SKM-1 treated with dmso at 0.1 percent for 144 hours (cell line): Measurements from ENCODE around the gene SPR.

ENCODE experiments used
- DNase-seq: peaks from one replicate; lab custom pipeline; 2025; ENCODE audit not compliant: unreplicated experiment; lab: John Stamatoyannopoulos, UW

The SPR gene

DNA sequence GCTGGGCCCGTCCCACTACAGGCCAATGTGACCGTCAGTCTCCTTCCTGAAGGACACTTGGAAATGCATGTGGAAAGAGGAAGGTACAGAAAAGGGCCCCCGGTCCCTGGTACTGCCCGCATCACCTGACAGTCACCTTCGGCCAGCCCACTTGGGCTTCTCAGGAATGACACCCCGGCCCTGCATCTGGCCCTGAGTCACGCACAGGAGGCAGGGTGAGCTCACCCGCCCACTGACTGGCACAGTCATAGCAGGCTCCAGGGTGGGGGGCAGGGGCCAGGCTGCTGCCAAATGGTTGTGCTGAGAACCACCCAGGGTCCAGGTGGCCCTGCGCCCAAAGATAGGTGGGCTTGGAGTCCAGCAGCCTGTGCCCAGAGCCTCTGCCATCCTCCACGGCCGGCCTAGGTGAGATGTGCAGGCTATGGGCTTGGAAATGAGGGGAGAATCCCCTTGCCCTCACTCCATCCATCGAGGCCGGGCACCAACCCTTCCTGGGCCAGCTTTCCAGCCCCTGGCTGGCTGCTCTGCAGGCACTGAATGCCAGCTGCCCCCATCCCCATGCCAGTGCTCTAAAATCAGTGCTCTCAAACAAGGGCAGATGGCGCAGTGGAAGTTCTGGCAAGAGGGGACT is 44.2 kb downstream of the SPR start:
- no peak for DNase-seq

DNA sequence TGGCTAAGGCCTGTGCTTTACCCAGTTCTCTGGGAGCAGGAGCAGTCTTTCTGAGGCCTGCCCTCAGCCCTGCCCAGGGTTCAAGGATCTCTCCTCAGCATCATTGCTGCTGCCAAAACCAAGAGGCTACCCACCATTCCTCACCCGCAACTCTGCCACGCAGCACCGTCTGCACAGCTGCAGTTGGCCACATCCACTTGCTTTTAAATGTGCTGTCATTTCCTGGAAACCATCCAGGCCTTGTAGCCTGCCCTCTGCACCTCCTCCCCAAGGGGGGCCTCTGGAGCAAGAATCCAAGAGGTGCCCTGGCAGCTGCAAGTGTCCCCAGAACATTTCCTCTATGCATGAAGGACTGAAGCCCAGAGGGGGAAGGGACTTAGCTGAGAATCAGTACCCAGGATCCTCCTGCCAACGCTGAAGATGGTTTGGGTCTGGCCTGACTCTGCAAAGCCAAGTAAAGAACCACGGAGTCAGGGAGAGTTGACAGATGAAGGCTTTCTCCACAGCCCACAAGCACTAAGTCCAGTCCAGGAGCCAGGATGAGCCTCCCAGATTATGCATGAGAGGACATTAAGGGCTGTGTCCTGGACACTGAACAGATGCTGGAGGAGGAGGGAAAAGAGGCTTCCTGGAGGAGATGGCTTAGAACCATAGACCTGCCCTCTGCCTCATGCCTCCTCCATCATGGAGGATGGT is 45.0 kb downstream of the SPR start:
- DNase-seq: no peak

DNA sequence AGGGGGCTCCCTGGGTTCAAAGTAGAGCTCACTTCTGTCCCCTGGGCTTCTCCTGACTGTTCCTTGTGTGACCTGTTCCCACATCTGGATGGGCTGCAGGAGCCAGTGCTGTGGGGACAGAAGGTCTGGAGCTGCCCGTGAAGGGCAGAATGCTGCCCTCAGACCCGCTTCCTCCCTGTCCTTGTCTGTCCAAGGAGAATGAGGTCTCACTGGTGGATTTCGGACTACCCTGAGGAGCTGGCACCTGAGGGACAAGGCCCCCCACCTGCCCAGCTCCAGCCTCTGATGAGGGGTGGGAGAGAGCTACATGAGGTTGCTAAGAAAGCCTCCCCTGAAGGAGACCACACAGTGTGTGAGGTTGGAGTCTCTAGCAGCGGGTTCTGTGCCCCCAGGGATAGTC is 45.6 kb downstream of the SPR start:
- DNase-seq: no peak

DNA sequence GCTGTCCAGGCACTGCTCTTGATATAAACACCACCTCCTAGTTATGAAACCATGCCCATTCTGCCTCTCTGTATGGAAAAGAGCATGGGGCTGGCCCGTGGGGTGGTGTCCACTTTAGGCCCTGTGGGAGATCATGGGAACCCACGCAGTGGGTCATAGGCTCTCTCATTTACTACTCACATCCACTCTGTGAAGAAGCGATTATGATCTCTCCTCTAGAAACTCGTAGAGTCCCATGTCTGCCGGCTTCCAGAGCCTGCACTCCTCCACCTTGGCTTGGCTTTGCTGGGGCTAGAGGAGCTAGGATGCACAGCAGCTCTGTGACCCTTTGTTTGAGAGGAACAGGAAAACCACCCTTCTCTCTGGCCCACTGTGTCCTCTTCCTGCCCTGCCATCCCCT is 46.0 kb downstream of the SPR start:
- no peak for DNase-seq

DNA sequence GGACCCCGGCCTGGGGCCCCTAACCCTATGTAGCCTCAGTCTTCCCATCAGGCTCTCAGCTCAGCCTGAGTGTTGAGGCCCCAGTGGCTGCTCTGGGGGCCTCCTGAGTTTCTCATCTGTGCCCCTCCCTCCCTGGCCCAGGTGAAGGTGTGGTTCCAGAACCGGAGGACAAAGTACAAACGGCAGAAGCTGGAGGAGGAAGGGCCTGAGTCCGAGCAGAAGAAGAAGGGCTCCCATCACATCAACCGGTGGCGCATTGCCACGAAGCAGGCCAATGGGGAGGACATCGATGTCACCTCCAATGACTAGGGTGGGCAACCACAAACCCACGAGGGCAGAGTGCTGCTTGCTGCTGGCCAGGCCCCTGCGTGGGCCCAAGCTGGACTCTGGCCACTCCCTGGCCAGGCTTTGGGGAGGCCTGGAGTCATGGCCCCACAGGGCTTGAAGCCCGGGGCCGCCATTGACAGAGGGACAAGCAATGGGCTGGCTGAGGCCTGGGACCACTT is 46.5 kb downstream of the SPR start:
- no peak for DNase-seq

DNA sequence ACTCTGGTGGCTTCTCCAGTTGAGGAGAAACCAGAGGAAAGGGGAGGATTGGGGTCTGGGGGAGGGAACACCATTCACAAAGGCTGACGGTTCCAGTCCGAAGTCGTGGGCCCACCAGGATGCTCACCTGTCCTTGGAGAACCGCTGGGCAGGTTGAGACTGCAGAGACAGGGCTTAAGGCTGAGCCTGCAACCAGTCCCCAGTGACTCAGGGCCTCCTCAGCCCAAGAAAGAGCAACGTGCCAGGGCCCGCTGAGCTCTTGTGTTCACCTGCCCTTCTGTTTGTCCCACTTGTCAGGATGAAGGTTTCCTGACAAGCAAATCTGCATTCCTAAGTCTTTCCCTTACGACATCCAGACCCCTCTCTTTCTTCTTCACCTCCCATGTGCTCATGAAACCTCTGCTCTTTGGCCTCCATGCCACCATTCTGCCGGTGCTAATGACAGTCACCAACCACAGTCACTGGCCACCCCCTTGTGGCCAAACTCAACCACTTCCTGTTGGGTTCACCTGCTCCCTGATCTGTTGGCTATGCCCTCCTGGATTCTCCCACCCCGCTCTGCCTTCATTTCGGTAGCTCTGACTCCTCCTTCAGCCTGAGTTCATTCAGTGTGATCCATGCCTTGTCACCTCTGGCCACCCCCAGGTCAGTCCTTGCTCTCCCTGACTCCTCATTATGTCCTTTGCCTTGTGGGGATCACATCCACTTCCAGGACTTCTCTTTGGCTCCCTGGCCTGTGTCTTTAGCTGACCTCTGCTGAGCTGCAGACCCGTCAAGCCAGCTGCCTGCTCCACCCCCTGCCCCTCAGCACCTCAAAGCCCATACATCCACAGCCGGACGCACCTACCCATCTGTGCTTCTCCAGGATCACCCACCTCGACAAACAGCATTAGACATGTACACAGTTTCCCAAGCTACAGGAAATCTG is 47.7 kb downstream of the SPR start:
- DNase-seq: no peak

- DNase-seq: no peak
Measured at GRCh38 chr2:72935611-72935957, 48.4 kb downstream of the SPR start.

DNA sequence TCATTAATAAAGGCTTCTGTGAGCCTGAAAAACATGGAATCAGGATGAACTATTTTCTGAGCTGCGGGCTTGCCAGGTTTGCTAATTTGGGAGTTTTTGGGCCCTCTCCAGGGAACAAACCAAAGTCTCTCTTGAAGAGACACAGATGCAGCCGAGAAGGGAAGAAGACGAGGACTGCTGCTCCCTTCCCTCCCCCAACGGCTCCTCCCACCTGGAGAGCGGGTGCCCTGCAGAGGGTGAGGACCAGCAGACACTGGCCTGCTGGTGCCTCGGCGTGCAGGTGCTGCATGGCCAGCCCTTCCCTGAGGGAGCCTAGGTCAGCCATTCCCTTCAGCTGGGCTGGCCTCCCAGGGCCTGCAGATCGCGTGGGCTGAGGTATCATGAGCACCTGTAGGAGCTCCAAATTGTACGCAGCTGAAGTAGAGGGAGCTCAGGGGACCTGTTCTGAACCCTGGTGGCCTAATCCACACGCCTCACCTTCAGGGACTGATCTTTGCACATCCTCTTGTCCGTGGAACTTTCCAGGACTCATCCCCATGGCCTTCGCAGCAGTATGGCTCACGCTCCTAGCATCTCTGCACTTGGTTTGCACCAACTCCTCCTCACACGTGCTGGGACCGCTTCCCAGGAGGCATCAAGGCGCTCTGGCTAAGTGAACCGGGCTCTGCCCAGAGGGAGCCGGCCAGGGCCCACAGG is 49.6 kb downstream of the SPR start:
- DNase-seq: no peak

DNA sequence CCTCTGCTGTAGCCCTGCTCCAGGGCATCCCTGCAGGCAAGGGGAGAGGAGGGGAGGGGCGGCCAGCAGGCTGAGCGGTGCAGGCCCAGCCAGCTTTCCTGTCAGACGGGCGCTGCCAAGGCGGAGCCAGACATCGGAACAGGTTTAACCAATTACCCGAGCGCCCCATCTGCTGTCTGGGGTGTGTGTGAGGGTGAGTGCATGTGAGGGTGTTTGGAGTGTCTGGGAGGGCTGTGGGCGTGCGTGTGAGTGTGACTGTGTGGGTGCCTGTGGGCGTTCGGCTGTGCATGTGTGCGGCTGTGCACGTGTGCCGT is 50.1 kb downstream of the SPR start:
- no peak for DNase-seq

DNA sequence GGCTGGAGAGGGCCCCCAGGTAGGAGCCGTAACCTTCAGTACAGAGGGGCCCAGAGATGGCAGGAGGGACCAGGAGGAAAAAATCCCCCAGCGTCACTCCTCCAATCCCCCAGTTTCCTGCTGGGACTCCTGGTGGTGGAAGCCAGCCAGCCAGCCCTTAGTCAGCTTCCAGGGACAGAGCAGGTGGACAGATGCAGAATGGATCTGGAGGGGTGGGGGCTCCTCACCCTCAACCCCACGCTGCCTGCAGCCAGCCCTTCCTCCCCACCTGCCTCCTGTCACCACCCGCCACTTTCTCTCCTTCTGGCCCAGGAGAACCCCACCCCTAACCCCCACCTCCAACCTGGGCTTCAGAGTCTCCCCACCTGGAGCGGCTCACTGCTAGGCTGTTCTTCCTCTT is 51.2 kb downstream of the SPR start:
- DNase-seq: no peak

- DNase-seq: no peak
Measured at GRCh38 chr2:72940361-72940760, 53.2 kb downstream of the SPR start.

DNA sequence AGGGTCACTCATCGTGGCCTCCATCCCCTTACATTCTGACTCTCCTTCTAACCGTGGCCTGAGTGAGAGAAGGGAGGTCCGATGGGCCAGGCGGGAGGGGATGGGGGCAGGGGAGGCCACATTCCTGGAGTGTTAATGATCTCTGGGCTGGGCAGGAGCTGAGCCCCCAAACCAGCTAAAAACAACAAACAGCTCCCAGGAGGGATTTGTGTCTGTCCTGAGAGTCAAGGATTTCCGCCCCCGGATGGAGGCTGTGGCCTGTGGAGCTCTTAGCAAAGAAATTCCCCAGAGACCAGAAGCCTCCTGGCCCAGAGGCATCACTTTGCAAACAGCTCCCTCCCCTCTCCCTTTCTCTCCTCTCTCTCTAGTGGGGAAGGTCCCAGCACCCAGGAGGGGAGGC is 53.6 kb downstream of the SPR start:
- DNase-seq: no peak
